ENCODE measurements around the gene GRIPAP1. TPM values are rescaled to one million over a fixed set of nuclear protein-coding genes. Genes with fewer than 3 reads are reported as not detected.
A peak's percentile ranks its signal among the peaks of the same experiment; 100 is the strongest.

The GRIPAP1 gene
- total and polyA plus RNA-seq, 5 donors from 2014 or later = 8.3 to 126 (median 9.3) TPM

- H3K4me3 Mint-ChIP-seq = no peak overlapping the region
- no peaks in the 10 kb centered on the region for H3K27me3 Mint-ChIP-seq
- Histone ChIP-seq H3K4me1 (ENCODE audit: control insufficient read depth, insufficient read depth, low read length, poor library complexity, severe bottlenecking) (peaks cover 23% of the 10 kb centered on the region), H3K27ac (ENCODE audit: insufficient read depth, low read length, poor library complexity, severe bottlenecking) (no peak overlapping the region), H3K9me3 (ENCODE audit: control insufficient read depth in 2 of 2, low read length in 2 of 2) (no peaks in the 10 kb centered on the region), H3K36me3 (ENCODE audit: control insufficient read depth, insufficient read depth, low read length) (peaks cover 24% of the 10 kb centered on the region), H3K4me3 (ENCODE audit: low read depth, low read length) (no peak overlapping the region), H3K27me3 (ENCODE audit: control insufficient read depth, insufficient read depth, low read length) (no peaks in the 10 kb centered on the region)
- H3K9me3 Mint-ChIP-seq = peaks cover 0 to 2% (median 0%) of the 10 kb centered on the region in 7 donors
- peaks cover 34% of the 10 kb centered on the region for H3K36me3 Mint-ChIP-seq
- ATAC-seq (ENCODE audit: low read depth in 2 of 2) (no peak), DNase-seq (no peak)
- H3K27ac Mint-ChIP-seq = peak overlapping the region in 2 of 3 donors; percentile 35 to 48
- H3K4me1 Mint-ChIP-seq = peaks cover 4 to 49% (median 16%) of the 10 kb centered on the region in 4 donors
Measured at GRCh38 chrX:48927736-48928382, 74.2 kb downstream of the GRIPAP1 start.

GRCh38 chrX:48927123-48927522 lies 74.9 kb downstream of the GRIPAP1 start:
- no peak overlapping the region for H3K4me3 ChIP-seq (ENCODE audit: low read depth, low read length)
- Mint-ChIP-seq H3K9me3 (peaks cover 0 to 2% (median 0%) of the 10 kb centered on the region in 7 donors), H3K36me3 (peaks cover 34% of the 10 kb centered on the region), H3K4me1 (peaks cover 4 to 53% (median 16%) of the 10 kb centered on the region in 4 donors), H3K4me3 (no peak overlapping the region), H3K27me3 (no peaks in the 10 kb centered on the region), H3K27ac (no peak overlapping the region)
- DNase-seq (no peak), ATAC-seq (ENCODE audit: low read depth in 2 of 2) (no peak)
- no peak overlapping the region for H3K27ac ChIP-seq (ENCODE audit: insufficient read depth, low read length, poor library complexity, severe bottlenecking)
- H3K4me1 ChIP-seq (ENCODE audit: control insufficient read depth, insufficient read depth, low read length, poor library complexity, severe bottlenecking) = peaks cover 28% of the 10 kb centered on the region
- peaks cover 24% of the 10 kb centered on the region for H3K36me3 ChIP-seq (ENCODE audit: control insufficient read depth, insufficient read depth, low read length)
- no peaks in the 10 kb centered on the region for H3K9me3 ChIP-seq (ENCODE audit: control insufficient read depth in 2 of 2, low read length in 2 of 2)
- H3K27me3 ChIP-seq (ENCODE audit: control insufficient read depth, insufficient read depth, low read length) = no peaks in the 10 kb centered on the region

GRCh38 chrX:48924270-48924669 lies 77.8 kb downstream of the GRIPAP1 start:
- no peak for ATAC-seq (ENCODE audit: low read depth in 2 of 2)
- Histone ChIP-seq H3K4me3 (ENCODE audit: low read depth, low read length) (no peak overlapping the region), H3K4me1 (ENCODE audit: control insufficient read depth, insufficient read depth, low read length, poor library complexity, severe bottlenecking) (peaks cover 56% of the 10 kb centered on the region), H3K27me3 (ENCODE audit: control insufficient read depth, insufficient read depth, low read length) (no peaks in the 10 kb centered on the region), H3K27ac (ENCODE audit: insufficient read depth, low read length, poor library complexity, severe bottlenecking) (no peak overlapping the region), H3K9me3 (ENCODE audit: control insufficient read depth in 2 of 2, low read length in 2 of 2) (no peaks in the 10 kb centered on the region), H3K36me3 (ENCODE audit: control insufficient read depth, insufficient read depth, low read length) (peaks cover 18% of the 10 kb centered on the region)
- DNase-seq = peak in 1 of 3 donors; percentile 27
- Mint-ChIP-seq H3K9me3 (no peaks in the 10 kb centered on the region), H3K27me3 (no peaks in the 10 kb centered on the region), H3K27ac (peak overlapping the region; percentile 84 to 99 (median 87)), H3K36me3 (peaks cover 26% of the 10 kb centered on the region), H3K4me3 (peak overlapping the region; percentile 34 to 78 (median 49)), H3K4me1 (peaks cover 10 to 75% (median 19%) of the 10 kb centered on the region in 4 donors)

- no peak for DNase-seq
- Mint-ChIP-seq H3K27me3 (no peaks in the 10 kb centered on the region), H3K4me1 (peaks cover 10 to 78% (median 19%) of the 10 kb centered on the region in 4 donors), H3K27ac (peak overlapping the region; percentile 84 to 99 (median 87)), H3K36me3 (peaks cover 26% of the 10 kb centered on the region), H3K9me3 (no peaks in the 10 kb centered on the region), H3K4me3 (peak overlapping the region in 1 of 4 donors; percentile 78)
- Histone ChIP-seq H3K4me3 (ENCODE audit: low read depth, low read length) (no peak overlapping the region), H3K9me3 (ENCODE audit: control insufficient read depth in 2 of 2, low read length in 2 of 2) (no peaks in the 10 kb centered on the region), H3K4me1 (ENCODE audit: control insufficient read depth, insufficient read depth, low read length, poor library complexity, severe bottlenecking) (peaks cover 59% of the 10 kb centered on the region), H3K36me3 (ENCODE audit: control insufficient read depth, insufficient read depth, low read length) (peaks cover 18% of the 10 kb centered on the region), H3K27me3 (ENCODE audit: control insufficient read depth, insufficient read depth, low read length) (no peaks in the 10 kb centered on the region), H3K27ac (ENCODE audit: insufficient read depth, low read length, poor library complexity, severe bottlenecking) (no peak overlapping the region)
- ATAC-seq (ENCODE audit: low read depth in 2 of 2) = no peak
Measured at GRCh38 chrX:48923771-48924170, 78.3 kb downstream of the GRIPAP1 start.

Other genes starting within 250 kb of the GRIPAP1 start
- not detected for gene GLOD5, start 240.5 kb downstream of the GRIPAP1 start, total RNA-seq
- gene GLOD5, start 240.5 kb downstream of the GRIPAP1 start, polyA plus RNA-seq = not detected
- 0.67 TPM for gene GATA1, start 215.7 kb downstream of the GRIPAP1 start, total RNA-seq
- not detected for gene GATA1, start 215.7 kb downstream of the GRIPAP1 start, polyA plus RNA-seq
- 86.6 TPM for gene HDAC6, start 200.2 kb downstream of the GRIPAP1 start, total RNA-seq
- gene HDAC6, start 200.2 kb downstream of the GRIPAP1 start, polyA plus RNA-seq = 10 to 100 TPM; 12.6 to 22.0 (median 17.7) TPM
- not detected for gene ERAS, start 175.8 kb downstream of the GRIPAP1 start, total RNA-seq
- gene ERAS, start 175.8 kb downstream of the GRIPAP1 start, polyA plus RNA-seq = not detected
- 2.6 TPM for gene PCSK1N, start 166.7 kb downstream of the GRIPAP1 start, total RNA-seq
- 1 to 10 TPM; 1.4 to 9.2 (median 4.4) TPM for gene PCSK1N, start 166.7 kb downstream of the GRIPAP1 start, polyA plus RNA-seq
- 31.4 TPM for gene TIMM17B, start 104.5 kb downstream of the GRIPAP1 start, total RNA-seq
- gene TIMM17B, start 104.5 kb downstream of the GRIPAP1 start, polyA plus RNA-seq = 10 to 100 TPM; 47.6 to 65.1 (median 55.2) TPM
- gene PQBP1, start 104.3 kb downstream of the GRIPAP1 start, total RNA-seq = 70.0 TPM
- 10 to 100 TPM; 83.7 to 98.9 (median 95.8) TPM for gene PQBP1, start 104.3 kb downstream of the GRIPAP1 start, polyA plus RNA-seq
- 50.0 TPM for gene SLC35A2, start 90.6 kb downstream of the GRIPAP1 start, total RNA-seq
- gene SLC35A2, start 90.6 kb downstream of the GRIPAP1 start, polyA plus RNA-seq = 10 to 100 TPM in 2 of 4 donors, 1 to 10 TPM in 2; 7.4 to 13.8 (median 9.0) TPM
- gene PIM2, start 83.2 kb downstream of the GRIPAP1 start, total RNA-seq = 391 TPM
- gene PIM2, start 83.2 kb downstream of the GRIPAP1 start, polyA plus RNA-seq = 100 to 1,000 TPM; 475 to 549 (median 501) TPM
- 110 TPM for gene OTUD5, start 44.7 kb downstream of the GRIPAP1 start, total RNA-seq
- 10 to 100 TPM; 20.2 to 38.2 (median 26.4) TPM for gene OTUD5, start 44.7 kb downstream of the GRIPAP1 start, polyA plus RNA-seq
- gene KCND1, start 30.4 kb downstream of the GRIPAP1 start, total RNA-seq = 2.3 TPM
- under 1 TPM; 0.05 to 0.11 (median 0.07) TPM for gene KCND1, start 30.4 kb downstream of the GRIPAP1 start, polyA plus RNA-seq
- gene TFE3, start 41.1 kb upstream of the GRIPAP1 start, total RNA-seq = 44.2 TPM
- 1 to 10 TPM; 3.4 to 5.1 (median 4.4) TPM for gene TFE3, start 41.1 kb upstream of the GRIPAP1 start, polyA plus RNA-seq
- 10.2 TPM for gene CCDC120, start 56.7 kb upstream of the GRIPAP1 start, total RNA-seq
- under 1 TPM; 0.13 to 0.34 (median 0.30) TPM for gene CCDC120, start 56.7 kb upstream of the GRIPAP1 start, polyA plus RNA-seq
- gene PRAF2, start 71.7 kb upstream of the GRIPAP1 start, total RNA-seq = 20.4 TPM
- gene PRAF2, start 71.7 kb upstream of the GRIPAP1 start, polyA plus RNA-seq = 10 to 100 TPM; 40.6 to 49.4 (median 44.0) TPM
- gene WDR45, start 77.6 kb upstream of the GRIPAP1 start, total RNA-seq = 85.6 TPM
- gene WDR45, start 77.6 kb upstream of the GRIPAP1 start, polyA plus RNA-seq = 10 to 100 TPM; 62.8 to 72.1 (median 68.2) TPM
- gene GPKOW, start 121.5 kb upstream of the GRIPAP1 start, total RNA-seq = 17.4 TPM
- gene GPKOW, start 121.5 kb upstream of the GRIPAP1 start, polyA plus RNA-seq = 10 to 100 TPM; 34.9 to 43.0 (median 37.7) TPM
- gene MAGIX, start 160.5 kb upstream of the GRIPAP1 start, total RNA-seq = 0.57 TPM
- 1 to 10 TPM in 1 of 4 donors, under 1 TPM in 3; 0.49 to 1.0 (median 0.62) TPM for gene MAGIX, start 160.5 kb upstream of the GRIPAP1 start, polyA plus RNA-seq
- gene PLP2, start 169.6 kb upstream of the GRIPAP1 start, total RNA-seq = 141 TPM
- 100 to 1,000 TPM; 222 to 354 (median 242) TPM for gene PLP2, start 169.6 kb upstream of the GRIPAP1 start, polyA plus RNA-seq
- 7.3 TPM for gene PRICKLE3, start 184.1 kb upstream of the GRIPAP1 start, total RNA-seq
- 1 to 10 TPM; 2.7 to 4.7 (median 3.5) TPM for gene PRICKLE3, start 184.1 kb upstream of the GRIPAP1 start, polyA plus RNA-seq
- 1.3 TPM for gene SYP, start 197.9 kb upstream of the GRIPAP1 start, total RNA-seq
- under 1 TPM; 0.67 to 0.95 (median 0.84) TPM for gene SYP, start 197.9 kb upstream of the GRIPAP1 start, polyA plus RNA-seq
- 0.69 TPM for gene CACNA1F, start 231.1 kb upstream of the GRIPAP1 start, total RNA-seq
- gene CACNA1F, start 231.1 kb upstream of the GRIPAP1 start, polyA plus RNA-seq = not detected
- 18.3 TPM for gene CCDC22, start 233.2 kb upstream of the GRIPAP1 start, total RNA-seq
- 10 to 100 TPM; 18.8 to 34.6 (median 28.0) TPM for gene CCDC22, start 233.2 kb upstream of the GRIPAP1 start, polyA plus RNA-seq